ENCODE results near the gene HIPK2.

Gene HIPK2

DNA sequence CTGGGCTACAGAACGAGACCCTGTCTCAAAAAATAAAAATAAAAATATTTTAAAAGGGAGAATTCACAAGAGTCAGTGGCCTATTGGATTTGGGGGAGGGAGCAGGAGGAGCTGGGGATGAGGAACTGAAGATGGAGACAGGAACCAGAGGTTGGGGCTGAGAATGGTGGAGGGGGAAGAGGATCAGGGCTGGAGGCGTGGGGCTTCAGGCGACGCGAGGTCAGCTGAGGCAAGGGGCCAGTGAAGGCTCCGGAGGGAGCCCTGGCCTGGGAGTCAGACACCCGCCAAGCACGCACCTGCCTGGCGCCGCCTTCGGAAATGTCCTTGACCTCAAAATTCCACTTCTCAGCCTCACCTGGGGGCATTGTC, 255.0 kb downstream of the HIPK2 start:
- no peak overlapping the region for H3K9ac ChIP-seq (ENCODE audit: low read depth, low read length)
- H3K27me3 ChIP-seq (ENCODE audit: insufficient read depth, low read length) = peaks cover 56% of the 10 kb centered on the region
- H3K4me1 ChIP-seq (ENCODE audit: insufficient read depth, low read length) = no peaks in the 10 kb centered on the region
- H3K4me3 ChIP-seq (ENCODE audit: low read length) = peak overlapping the region; percentile 49
- no peak overlapping the region for H3K27ac ChIP-seq (ENCODE audit: low read depth, low read length)
- WGBS = 25% methylated on average over 10 of the region's 11 CpGs
- no peaks in the 10 kb centered on the region for H3K9me3 ChIP-seq (ENCODE audit: insufficient read depth, low read depth, low read length)
- H3K36me3 ChIP-seq (ENCODE audit: insufficient read depth, low read length) = no peaks in the 10 kb centered on the region

- WGBS = 100% methylated on average over 1 of the region's 1 CpG
- Histone ChIP-seq H3K9me3 (ENCODE audit: insufficient read depth, low read depth, low read length) (no peaks in the 10 kb centered on the region), H3K27me3 (ENCODE audit: insufficient read depth, low read length) (peaks cover 51% of the 10 kb centered on the region)
These were observed 256.4 kb downstream of the HIPK2 start for GRCh38 chr7:139521439-139521838.

DNA sequence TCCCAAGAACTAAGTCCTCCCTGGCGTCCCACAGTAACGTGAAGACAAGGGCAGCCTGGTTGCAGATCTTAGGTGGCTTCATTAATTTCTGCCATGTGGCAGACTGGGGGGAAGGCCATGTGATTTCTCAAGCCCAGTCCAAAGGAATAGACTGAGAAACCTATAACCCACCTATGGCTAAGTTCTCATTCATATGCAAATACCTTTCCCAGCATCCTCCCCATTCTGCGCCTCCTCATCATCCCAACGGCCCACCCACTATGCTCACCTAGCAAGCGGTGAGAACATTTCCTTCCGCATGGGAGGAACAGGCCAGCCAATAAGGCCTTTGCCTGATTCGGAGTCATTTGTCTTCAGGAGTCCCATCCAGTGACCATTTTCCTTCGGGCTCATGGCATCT, 262.5 kb downstream of the HIPK2 start:
- no peaks in the 10 kb centered on the region for H3K36me3 ChIP-seq (ENCODE audit: insufficient read depth, low read length)
- H3K4me1 ChIP-seq (ENCODE audit: insufficient read depth, low read length) = peaks cover 5% of the 10 kb centered on the region; the same call in 1 of the 2 replicates
- H3K27me3 ChIP-seq (ENCODE audit: insufficient read depth, low read length) = no peaks in the 10 kb centered on the region
- H3K4me3 ChIP-seq (ENCODE audit: low read length) = no peak overlapping the region
- WGBS = 68% methylated on average over 8 of the region's 8 CpGs
- no peak overlapping the region for H3K27ac ChIP-seq (ENCODE audit: low read depth, low read length)
- H3K9ac ChIP-seq (ENCODE audit: low read depth, low read length) = no peak overlapping the region
- no peaks in the 10 kb centered on the region for H3K9me3 ChIP-seq (ENCODE audit: insufficient read depth, low read depth, low read length)

More at GRCh38 chr7:139521439-139521838, 256.4 kb downstream of the HIPK2 start:
- Histone ChIP-seq H3K9ac (ENCODE audit: low read depth, low read length) (no peak overlapping the region), H3K36me3 (ENCODE audit: insufficient read depth, low read length) (no peaks in the 10 kb centered on the region), H3K4me3 (ENCODE audit: low read length) (no peak overlapping the region), H3K4me1 (ENCODE audit: insufficient read depth, low read length) (no peaks in the 10 kb centered on the region), H3K27ac (ENCODE audit: low read depth, low read length) (no peak overlapping the region)
